NCI-H146 treated with DMSO at 0.1 percent for 48 hours (cell line): ENCODE results near the gene PINLYP.
A peak's percentile ranks its signal among the peaks of the same experiment; 100 is the strongest.
"Not testable (repeated sequence)": the region's sequence is repeated elsewhere in the genome, so short reads cannot be mapped to it uniquely, and the experiment has no call there.

Experiments
- DNase-seq: peaks from one replicate; lab custom pipeline; 2025; ENCODE audit not compliant: unreplicated experiment; lab: John Stamatoyannopoulos, UW

The PINLYP gene

DNA sequence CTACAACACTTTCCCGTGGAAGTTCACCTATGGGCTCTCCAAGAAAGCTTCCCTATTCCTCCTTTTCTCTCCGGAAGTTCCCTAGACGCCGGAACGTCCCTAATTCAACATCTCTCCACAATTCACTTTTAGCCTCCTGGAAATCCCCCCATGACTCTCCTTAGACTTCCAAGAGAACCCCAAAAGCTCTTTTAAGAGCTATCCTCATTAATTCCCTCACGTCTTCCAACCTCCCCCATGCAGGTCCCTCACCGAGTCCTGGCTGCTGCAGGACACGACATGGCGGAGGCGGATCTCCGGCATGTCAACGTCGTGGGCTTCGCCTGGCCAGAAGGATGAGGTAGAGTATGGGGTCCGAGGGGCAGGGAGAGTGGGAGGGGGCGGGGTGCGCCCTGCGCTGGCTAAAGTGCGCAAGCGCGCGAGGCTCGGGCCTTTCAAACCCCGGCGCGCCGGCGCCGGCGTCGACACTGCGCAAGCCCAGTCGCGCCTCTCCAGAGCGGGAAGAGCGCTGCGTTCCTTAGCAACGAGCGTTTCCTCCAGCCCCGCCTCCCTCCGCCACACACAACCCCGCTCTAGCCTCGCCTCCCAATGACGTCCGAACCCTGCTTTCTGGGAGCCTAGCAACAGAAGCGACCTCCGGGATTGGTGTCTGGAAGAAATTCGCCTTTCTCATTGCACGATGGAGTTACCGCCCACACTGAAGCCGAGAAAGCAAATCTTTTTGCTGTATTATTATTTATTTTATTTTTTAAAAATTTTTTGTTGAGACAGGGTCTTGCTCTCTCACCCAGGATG lies at the start of gene PINLYP, which contains the start of gene XRCC1:
PINLYP (plus strand) TSS at position 646 of the 795 bp plus-strand sequence. CDS start 1,391 bp downstream, outside the sequence.
XRCC1 (minus strand) TSS at position 372 of the 795 bp plus-strand sequence; CDS start at position 303, 69 bp downstream.
- DNase-seq: peak; percentile 99

DNA sequence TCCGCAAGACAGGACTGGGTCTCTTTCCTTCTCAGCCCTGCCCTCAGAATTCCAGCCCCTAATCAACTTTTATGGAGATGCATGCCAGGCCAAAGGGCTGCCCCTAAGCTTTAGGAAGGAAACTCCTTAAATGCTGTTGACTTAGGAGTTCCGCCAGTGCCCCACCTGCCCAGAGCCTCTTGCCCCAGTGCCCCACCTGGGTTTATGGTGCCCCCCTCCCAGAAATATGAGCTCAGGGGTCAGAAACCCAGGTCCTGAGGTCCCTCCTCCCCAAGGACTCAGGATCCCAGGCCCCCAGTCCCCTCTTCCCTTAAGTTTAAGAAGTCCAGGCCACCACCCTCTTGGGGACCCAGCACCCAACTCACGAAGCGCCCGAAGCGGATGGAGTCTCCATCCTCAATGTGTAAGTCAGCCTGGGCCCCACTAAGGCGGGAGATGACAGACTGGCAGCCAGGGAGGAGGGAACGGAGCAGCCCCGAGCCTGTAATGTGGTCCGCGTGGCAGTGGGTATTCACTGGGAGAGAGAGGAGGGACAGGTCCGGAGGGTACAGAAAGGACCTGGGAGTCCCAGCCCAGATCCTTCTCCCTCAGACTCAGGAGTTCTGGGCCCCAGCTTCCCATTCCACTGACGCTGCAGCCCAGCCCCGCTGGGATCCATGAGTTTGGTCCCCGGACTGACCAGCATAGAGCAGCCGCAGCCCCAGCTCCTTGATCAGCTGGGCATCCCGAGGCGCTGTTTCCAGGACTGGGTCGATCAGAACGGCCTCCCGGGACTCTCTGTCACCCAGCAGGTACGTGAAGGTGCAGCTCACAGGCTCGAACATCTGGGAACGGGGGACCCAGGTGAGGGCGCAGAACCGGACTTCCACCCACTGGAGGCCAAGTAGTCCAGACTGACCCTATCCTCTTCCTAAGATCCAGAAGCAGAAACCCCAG lies 49.5 kb upstream of the PINLYP start:
- no peak for DNase-seq

DNA sequence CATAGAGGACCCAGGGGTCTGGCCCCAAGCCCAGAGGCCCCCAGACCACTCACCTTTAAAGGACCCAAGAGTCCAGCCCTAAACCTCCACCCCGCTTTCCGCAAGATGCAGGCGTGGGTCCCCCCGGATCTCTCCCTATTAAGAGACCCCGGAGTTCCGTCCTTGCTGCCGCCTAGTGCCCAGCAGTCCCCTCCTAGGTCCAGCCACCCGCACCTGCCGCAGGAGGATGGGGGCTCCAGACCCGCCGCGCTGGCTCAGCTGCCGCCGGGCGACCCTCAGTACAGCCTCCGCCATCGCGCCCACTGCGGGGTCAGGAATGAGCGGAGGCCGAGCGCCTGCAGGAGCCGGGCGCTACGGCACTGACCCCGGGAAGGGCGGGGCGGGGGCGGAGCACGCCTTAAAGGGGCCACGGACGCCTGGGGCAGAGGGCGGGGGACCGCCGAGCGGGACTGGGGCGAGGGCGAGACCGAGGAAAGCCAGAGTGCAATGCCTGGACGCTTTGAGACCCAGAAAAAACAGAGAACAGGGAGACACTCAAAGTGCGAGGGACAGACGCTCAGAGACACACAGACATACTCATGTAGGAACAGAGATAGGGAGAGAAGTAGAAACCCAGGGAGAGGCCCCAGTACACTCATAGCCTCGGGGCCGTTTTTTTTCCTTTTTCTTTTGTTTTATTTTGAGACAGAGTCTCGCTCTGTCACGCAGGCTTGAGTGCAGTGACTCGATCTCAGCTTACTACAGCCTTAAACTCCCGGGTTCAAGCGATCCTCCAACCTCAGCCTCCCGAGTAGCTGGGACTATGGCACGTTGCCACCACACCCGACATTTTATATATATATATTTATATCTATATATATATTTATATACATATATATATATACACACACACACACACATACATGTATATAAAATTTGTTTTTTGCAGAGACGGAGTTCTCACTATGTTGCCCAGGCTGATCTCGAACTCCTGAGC lies 48.4 kb upstream of the PINLYP start, which contains the start of gene ETHE1:
ETHE1 (minus strand) TSS at position 318 of the 976 bp plus-strand sequence; CDS start at position 294, 24 bp downstream.
- DNase-seq: peak; percentile 76

DNA sequence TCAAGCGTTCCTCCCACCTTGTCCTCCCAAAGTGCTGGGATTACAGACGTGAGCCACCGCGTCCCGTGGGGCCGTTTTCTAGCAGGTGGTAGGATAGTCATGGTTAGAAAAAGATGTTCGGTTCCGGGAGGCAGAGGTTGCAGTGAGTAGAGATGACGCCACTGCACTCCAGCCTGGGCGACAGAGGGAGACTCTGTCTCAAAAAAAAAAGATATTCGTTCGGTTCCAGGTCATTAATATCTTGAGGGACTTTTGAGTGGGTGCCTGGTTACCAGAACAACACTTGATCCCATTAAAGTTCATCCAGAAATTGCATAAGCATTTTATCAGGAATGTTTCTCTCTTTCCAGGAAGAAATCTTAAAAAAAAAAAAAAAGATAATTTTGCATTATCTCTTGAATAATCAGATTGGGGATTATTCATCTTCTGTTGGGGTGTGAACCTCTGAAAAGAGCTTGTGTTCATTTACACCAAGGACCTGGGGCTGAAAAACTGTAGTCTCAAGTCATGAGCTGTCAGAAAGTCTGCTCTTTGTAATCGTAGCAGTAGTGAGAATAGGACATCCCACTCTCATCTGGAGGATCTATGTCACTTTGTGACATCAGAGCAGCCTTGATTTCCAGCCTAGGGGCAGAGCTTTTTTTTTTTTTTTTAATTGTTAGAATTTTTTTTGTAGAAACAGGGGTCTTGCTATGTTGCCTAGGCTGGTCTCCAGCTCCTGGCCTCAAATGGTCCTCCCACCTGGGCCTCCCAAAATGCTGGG lies 47.6 kb upstream of the PINLYP start:
- no peak for DNase-seq

DNA sequence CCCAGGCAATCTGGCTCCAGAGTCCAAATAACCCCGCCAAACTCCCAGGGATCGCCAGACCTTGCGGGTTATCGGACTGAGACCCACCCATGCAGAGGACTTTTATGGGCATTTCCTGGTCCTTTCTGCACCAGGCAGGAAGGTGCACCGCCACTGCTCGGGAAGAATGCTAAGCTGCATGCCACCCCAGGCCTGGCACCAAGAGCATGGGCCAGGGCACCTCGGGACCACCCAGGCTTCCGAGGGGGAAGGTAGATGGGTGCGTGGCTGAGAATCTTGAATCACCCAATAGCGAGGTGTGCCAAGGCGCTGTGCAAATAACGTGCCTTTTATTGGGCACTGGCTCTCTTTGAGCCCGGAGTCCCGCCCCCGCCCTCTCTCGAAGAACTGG lies 43.0 kb upstream of the PINLYP start:
- DNase-seq: peak; percentile 70

DNA sequence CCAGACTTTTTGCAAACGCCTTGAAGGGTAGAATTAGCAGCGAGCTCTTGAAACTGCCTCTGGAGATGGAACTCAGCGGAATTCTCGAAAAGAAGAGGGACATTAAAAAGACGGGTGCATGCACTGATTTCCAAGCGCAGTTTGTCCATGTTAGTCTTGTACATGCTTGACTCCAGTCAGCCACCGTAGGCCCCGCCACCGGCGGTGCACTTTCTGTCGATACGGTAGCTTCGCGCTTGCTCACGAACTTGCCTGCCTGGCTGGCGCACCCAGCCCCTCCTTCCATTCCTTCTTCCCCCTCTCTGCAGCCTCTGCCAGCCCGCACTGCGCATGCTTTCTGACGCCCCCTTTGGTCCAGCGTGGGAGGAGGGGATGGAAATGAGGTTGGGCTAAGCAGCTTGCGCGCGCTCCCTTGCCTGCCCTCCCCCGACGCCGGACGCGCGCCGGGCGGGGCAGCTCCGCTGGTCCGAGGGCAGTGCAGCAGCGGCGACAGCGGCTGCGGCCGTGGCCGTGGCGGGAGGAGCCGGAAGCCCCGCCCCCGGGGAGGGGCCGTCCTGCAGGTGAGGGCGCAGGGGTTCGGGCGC lies 42.5 kb upstream of the PINLYP start, which contains the start of gene ZNF575:
ZNF575 (plus strand) TSS at position 227 of the 584 bp plus-strand sequence. CDS start 1,235 bp downstream, outside the sequence.
- DNase-seq: peak; percentile 97

DNA sequence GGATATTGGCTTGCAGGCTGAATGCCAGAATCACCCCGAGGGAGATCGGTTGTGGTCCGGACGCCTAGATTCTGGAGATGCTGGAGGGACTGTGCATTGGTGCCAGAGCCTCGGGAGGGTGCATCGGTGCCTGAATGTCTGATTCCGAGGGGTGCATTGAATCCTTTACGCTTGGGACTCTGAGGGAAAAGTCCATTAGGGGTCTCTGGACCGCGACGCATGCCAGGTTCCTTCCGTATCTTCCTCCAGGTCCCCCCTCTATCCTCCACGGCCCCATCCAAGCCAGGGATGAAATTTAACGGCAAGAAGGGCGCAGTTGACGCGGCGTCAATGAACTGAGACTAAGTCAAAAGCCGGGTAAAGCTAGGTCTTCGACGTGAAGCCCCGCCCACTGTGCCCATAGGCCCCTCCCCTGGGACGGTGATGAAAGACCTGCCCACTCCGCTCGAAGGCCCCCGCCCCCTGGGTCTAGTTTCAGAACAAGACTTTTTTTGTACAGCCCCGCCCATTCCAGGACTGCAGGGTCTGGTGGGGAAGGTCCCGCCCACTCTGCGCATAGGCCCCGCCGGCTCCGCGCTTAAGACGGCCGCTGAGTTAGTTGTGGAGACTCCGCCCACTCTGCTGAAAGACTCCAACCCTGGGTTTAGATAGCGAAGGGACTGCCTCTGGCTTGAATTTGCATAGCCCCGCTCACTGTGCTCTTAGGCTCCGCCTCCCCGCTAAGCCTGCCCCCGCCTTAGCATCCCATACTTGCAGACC lies 41.9 kb upstream of the PINLYP start:
- DNase-seq: peak; percentile 95

DNA sequence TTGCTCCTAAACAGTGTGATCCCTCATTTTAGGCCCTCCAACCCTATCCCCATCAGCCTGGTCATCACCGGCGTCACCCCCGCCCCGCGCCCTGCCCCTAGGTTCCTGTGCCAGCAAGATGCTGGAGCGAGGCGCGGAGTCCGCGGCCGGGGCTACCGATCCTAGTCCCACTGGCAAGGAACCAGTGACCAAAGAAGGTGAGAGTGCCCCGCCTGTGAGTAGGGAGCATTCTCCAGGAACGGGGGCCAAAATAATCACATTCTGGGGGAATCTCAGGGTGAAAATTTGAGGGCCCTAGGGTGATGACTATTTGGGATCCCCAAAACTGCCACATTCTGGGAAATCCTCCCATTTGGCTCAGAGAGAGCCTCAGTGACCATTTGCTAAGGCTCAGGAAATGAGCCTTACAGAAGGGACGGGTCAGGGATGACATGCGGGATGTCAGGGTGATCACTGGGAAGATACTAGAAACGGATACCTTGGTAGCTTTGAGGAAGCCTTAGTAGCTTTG lies 41.2 kb upstream of the PINLYP start:
- no peak for DNase-seq

DNA sequence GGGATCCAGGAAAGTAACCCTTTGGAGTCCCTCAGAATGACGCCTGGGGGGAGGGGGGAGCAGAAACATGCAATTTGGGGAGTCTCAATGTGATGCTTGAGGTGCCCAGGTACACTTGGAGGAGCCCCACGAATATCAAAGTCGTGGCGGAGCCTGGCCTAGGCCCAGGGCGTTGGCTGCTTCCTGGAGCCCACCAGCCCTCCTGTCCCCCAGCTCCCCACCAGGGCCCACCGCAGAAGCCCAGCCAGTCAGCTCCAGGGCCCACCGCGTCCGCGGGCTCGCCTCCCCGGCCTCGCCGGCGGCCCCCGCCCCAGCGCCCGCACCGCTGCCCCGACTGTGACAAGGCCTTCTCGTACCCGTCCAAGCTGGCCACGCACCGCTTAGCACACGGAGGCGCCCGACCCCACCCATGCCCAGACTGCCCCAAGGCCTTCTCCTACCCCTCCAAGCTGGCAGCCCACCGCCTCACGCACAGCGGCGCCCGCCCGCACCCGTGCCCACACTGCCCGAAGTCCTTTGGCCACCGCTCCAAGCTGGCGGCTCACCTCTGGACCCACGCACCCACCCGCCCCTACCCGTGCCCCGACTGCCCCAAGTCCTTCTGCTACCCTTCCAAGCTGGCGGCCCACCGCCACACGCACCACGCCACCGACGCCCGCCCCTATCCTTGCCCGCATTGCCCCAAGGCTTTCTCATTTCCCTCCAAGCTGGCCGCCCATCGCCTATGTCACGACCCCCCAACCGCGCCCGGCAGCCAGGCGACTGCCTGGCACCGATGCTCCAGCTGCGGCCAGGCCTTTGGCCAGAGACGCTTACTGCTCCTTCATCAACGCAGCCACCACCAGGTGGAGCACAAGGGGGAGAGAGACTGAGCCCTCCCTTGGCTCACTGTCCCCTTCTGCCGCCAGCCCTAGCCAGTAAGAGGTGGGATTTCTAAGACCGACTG lies 40.5 kb upstream of the PINLYP start:
- DNase-seq: no peak

DNA sequence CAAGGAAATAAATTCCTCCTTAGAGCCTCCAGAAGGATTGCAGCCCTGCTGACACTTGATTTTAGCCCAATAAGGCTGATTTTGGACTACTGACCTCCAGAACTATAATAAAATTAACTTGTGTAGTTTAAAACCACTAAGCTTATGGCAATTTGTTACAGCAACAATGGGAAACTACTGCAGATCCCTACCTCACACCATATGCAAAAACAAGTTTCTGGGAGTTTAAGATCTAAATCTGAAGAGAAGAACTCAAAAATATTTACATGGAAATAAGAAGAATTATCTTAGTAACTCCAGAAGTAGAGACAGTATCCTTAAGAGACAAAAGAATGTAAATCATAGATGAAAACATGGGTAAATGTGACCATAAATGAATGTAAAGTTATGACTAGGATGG lies 36.7 kb upstream of the PINLYP start:
- no peak for DNase-seq

DNA sequence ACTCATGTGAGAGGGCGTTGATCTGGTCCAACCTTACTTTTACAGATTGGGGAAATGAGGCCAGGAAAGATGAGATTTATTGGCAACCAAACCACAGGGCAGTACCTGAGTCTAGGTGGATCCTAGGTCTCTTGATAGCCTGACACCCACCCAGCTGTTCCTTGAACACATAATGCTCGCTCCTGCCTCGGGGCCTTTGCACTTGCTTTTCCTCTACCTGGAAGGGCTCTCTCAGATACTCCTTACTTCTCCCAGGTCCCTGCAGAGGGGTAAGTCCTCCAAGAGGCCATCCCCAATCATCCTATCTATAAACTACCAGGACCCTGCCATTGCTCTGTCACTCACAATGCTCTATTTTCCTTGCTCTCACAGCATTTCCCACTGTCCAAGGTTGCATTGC lies 35.2 kb upstream of the PINLYP start:
- DNase-seq: no peak

DNA sequence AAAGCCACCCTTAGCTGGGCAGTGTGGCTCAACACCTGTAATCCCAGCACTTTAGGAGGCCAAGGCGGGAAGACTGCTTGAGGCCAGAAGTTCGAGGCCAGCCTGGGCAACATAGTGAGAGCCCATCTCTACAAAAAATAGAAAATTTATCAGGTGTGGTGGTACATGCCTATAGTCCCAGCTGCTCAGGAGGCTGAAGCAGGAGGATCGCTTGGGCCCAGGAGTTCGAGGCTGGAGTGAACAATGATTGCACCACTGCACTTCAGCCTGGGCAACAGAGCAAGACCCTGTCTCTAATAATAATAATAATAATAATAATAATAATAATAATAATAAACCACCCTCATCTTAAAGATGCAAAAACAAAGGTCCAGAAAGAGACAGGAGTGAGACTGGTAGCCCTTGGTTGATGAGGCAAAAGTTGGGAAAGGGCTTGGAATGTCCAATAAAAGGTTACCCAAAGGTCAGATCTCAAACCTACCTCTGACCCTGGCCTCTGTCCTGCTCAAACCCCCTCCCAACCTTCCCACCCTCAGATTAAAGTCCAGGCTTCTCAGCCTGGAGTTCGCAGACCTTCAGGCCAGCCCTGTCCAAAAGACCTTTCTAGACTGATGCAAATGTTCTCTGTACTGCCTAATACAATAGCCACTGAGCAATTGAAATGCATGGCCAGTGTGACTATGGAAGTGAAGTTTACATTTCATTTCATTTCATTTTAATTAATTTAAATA lies 33.5 kb upstream of the PINLYP start:
- no peak for DNase-seq

DNA sequence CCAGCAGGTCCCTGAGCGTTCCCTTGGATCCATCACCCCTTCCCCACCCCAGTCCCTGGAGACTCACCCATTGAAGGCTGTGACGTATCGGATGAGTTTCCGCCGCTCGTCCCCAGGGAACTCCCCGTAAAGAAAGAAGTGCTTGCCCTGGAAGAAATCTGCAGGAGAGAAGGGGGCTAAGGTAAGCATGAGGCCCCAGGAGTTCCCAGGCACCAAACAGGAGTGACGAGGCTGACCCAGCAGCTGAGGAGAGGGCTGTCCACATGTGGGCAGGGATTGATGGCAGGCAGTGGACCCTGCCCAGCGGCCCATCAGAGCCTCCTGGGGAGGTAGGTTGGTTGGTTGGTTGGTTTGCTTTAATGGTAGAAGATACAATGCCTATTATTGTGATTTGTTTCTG lies 31.5 kb upstream of the PINLYP start:
- DNase-seq: no peak

DNA sequence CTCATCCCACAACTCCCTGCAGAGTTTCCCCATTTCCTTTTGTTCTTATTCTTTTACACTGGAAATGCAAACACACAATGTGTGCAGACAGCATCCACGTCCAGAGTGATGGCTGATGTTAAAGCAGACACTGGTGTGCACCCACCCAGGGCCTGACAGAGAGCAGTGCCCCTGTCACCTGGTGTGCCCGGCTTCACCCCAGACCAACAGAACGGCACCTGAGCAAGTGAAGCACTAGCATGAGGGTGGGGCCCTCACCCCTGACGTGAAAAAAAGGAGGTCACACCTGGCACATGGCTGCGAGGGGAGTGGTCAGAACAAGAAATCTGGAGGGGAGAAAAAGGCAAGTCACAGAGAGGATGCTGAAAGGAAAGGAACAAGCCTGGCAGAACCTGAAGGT lies 30.3 kb upstream of the PINLYP start:
- DNase-seq: no peak

DNA sequence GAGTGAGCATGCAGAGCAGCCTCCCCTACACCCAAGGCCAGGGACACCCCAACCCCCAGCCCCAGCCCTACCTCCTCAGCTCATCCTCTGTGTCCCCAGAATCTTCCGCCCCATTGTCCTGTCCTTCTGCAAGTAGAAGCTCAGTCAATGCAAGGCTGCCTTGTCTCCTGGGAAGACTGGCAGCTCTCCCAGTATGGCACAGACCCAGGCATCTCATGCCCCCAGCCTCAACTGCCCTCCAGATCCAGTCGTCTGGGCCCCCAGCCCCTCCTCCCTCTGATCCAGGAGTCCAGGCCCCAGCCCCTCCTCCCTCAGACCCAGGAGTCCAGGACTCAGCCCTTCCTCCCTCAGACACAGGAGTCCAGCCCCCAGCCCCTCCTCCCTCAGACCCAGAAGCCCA lies 29.6 kb upstream of the PINLYP start:
- no peak for DNase-seq

DNA sequence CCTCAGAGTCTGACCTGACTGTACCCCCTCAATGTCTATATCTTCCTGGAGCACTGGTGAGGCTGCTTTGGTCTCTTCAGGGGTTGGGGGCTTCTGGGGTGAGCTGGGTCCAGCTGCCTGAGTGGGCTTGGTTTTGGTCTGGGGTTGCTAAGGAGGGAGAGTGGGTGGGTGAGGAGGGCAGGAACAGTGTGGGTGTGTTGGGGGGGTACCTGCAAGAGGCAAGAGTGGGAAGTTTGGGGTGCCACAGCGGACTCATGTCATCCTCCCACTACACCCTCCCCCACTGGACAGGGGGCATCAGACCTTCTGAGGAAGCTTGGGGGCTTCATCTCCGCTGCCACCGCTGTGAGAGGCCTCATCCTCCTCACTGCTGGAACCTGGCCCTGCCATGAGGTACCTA lies 29.0 kb upstream of the PINLYP start:
- no peak for DNase-seq

DNA sequence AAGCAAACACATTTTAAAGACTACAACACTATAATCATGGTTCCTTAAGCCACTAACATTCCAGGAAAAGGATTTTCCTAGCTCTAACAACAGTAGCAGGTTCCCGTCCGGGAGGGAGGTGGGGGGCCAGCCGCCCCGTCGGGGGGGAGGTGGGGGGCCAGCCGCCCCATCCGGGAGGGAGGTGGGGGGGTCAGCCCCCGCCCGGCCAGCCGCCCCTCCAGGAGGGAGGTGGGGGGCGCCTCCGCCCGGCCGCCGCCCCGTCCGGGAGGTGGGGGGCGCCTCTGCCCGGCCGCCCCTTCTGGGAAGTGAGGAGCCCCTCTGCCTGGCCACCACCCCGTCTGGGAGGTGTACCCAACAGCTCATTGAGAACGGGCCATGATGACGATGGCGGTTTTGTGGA lies 27.7 kb upstream of the PINLYP start:
- not testable (repeated sequence) for DNase-seq
